ENCODE results near the gene CADM1.
A peak's percentile ranks its signal among the peaks of the same experiment; 100 is the strongest.

The CADM1 gene

DNA sequence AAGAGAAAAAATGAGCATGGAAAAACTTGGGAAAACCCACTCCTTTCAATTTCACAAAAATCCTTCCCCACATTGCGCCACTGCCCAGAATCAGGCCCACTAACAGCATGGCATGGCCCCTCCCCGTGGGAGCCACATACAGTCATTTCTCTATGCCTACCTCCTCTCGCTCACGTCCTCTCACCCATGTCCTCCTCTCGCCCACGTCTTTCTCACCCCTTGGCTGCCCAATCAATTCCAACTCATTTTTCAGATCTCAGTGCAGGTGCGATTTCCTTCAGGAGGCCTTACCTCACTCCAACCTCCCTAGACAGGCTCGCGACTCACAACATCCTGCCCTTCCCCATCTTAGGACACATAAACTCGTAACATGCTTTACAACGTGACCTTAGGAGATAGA is 229.2 kb downstream of the CADM1 start:
- DNase-seq (ENCODE audit: low read depth in 1 of 2, low spot score in 1 of 2), result no peak
- TF ChIP-seq JUND (IDR thresholded peaks at IDR 0.05; ENCODE audit: low read depth), result no peak
- in situ Hi-C loops (cut with HindIII; ENCODE audit: low pct_unique_long_range_greater_than_20kb, low sequenced_read_pairs), result no loop called here

DNA sequence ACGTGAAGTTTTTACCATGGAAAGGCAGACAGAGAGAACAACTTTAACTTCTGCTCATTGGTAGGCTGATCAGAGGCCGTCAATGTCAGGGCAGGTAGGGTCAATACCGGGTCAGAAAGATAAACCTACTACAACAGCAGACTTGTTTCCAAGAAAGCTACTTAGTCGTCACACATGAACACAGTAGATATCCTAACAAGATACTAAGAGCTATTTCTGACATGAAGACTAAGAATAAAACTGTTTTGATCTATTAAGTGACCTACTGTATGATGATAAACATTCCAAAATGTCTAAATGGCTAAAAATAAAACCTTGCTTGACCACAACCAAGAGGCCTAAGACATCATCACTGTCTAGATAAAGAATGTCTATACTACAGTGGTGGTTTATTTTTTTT is 231.3 kb downstream of the CADM1 start:
- no peak for TF ChIP-seq JUND (IDR thresholded peaks at IDR 0.05; ENCODE audit: low read depth)
- in situ Hi-C loops (cut with HindIII; ENCODE audit: low pct_unique_long_range_greater_than_20kb, low sequenced_read_pairs), result no loop called here
- no peak for DNase-seq (ENCODE audit: low read depth in 1 of 2, low spot score in 1 of 2)

DNA sequence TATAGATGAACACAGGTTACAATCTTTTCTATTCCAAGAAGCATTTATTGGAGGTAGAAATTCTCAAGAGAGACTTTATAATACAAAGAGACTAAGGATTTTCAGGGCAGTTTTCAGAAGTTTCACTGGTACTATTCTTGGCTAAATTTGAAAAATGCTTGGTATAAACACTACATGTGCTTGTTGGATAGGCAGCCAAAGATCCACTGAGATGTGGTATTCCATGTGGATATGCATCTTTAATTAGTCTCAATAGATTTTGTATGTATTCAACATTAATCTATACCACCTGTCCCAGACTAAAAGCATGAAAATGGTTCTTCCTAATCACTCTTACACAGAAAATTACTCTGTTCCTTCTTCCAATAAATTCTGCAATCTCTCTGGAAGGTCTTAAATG is 232.6 kb downstream of the CADM1 start:
- DNase-seq (ENCODE audit: low read depth in 1 of 2, low spot score in 1 of 2), result no peak
- no peak for TF ChIP-seq JUND (IDR thresholded peaks at IDR 0.05; ENCODE audit: low read depth)
- in situ Hi-C loops (cut with HindIII; ENCODE audit: low pct_unique_long_range_greater_than_20kb, low sequenced_read_pairs), result no loop called here

DNA sequence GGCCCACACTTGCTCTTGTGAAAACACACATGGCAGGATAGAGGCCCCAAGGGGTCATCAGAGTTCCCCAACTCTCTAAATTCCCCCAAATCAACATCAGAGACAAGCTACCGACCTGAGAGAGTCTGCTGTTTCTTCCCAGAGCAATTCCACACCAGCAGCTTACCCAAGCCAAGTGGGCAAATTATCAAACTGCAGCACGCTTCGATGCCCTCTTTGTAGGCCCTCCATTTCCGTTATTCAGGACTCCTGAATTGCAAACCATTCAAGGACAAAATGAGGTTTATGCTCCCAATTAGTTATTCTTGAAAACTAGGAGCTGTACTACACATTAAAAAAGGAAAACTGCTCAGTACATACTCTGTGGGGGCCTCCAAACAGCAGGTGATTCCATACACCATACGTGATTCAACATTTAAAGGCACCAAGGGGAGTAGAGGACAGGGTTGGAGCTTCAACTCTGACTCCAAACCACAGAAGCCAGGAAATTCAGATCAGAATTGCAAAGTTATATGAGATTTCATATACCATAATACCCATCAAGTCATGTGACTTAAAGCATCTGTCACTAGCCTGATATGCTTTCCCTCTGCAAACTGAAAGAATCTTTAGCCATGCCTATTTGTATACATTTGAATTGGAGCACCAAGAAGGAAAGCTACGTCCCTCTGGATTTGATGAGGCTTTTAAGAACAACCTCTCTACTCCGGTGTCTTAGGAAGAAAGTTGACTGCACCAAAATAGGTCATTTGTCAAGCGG is 234.8 kb downstream of the CADM1 start:
- in situ Hi-C loops (cut with HindIII; ENCODE audit: low pct_unique_long_range_greater_than_20kb, low sequenced_read_pairs), result no loop called here
- TF ChIP-seq JUND (IDR thresholded peaks at IDR 0.05; ENCODE audit: low read depth), result no peak
- DNase-seq (ENCODE audit: low read depth in 1 of 2, low spot score in 1 of 2), result no peak

DNA sequence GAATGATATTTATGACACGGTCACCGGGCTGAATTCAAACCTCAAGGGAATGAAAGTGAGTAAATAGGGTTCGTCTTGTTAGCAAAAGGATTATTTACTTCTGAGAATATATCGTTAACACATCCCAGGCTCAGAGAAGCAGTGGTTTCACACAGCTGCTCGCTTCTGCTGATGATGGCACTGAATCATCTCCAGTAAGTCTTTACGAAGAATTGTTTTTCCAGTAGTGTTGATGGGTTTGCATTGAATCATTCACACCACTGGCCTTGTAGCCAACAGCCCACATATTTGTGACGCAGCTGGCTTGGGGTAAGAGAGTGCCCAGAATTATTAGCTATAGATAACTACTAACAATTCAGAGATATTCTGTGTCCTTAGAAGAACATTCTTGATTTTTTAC is 236.3 kb downstream of the CADM1 start:
- in situ Hi-C loops (cut with HindIII; ENCODE audit: low pct_unique_long_range_greater_than_20kb, low sequenced_read_pairs), result no loop called here
- no peak for TF ChIP-seq JUND (IDR thresholded peaks at IDR 0.05; ENCODE audit: low read depth)
- DNase-seq (ENCODE audit: low read depth in 1 of 2, low spot score in 1 of 2), result no peak

DNA sequence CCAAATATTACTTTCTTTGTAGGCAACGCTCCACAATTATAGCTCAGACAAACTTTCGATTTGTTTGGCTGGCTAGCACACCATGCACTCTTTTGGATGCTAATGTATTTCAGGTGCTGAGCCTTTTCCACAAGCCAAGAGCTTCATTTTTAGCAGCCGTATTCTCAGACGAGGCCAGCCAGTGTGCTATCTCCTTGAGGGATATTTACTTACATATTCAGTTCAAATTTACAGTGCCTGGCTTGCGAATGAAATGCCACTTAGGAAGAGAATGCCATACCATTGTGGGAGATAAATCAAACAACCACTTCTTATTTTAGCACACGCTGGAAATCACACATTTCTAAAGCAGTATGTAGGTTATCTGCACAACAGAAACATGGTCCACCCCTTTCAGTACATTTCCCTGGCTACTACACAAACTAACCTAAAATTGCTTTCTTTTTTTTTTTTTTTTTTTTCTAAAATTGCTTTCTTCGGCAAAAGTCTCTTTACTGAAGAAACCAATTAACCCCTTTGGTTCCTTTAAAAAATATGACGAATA is 236.9 kb downstream of the CADM1 start:
- no peak for TF ChIP-seq JUND (IDR thresholded peaks at IDR 0.05; ENCODE audit: low read depth)
- DNase-seq (ENCODE audit: low read depth in 1 of 2, low spot score in 1 of 2), result peak in 1 of 2 experiments; percentile 54
- in situ Hi-C loops (cut with HindIII; ENCODE audit: low pct_unique_long_range_greater_than_20kb, low sequenced_read_pairs), result no loop called here

DNA sequence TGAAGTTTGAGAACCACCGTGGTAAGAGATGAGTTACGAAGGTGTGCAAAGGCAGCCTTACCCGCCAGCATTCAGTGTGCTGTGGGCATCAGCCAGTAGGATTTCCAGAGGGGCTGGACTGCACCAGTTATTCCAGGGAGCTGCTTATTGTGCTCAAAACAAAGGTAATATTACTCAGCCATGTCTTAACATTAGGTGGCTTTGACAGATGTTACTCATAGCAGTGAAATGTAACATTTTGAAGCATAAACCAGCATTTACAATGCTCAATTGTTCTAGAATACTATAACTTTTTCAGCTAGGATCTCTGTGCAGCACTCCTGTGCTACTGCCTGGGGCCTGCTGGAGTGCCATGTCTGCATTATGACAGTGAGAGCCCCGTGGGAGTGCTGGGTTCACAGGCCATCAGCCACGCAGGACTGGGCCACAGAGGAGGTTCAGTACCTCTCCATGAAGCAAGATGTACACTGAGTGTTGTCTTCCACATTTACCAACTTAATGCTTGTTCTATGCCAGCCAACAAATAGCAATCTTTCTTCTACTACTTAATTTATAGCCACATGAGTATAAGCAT is 238.1 kb downstream of the CADM1 start:
- DNase-seq (ENCODE audit: low read depth in 1 of 2, low spot score in 1 of 2), result no peak
- in situ Hi-C loops (cut with HindIII; ENCODE audit: low pct_unique_long_range_greater_than_20kb, low sequenced_read_pairs), result no loop called here
- no peak for TF ChIP-seq JUND (IDR thresholded peaks at IDR 0.05; ENCODE audit: low read depth)

DNA sequence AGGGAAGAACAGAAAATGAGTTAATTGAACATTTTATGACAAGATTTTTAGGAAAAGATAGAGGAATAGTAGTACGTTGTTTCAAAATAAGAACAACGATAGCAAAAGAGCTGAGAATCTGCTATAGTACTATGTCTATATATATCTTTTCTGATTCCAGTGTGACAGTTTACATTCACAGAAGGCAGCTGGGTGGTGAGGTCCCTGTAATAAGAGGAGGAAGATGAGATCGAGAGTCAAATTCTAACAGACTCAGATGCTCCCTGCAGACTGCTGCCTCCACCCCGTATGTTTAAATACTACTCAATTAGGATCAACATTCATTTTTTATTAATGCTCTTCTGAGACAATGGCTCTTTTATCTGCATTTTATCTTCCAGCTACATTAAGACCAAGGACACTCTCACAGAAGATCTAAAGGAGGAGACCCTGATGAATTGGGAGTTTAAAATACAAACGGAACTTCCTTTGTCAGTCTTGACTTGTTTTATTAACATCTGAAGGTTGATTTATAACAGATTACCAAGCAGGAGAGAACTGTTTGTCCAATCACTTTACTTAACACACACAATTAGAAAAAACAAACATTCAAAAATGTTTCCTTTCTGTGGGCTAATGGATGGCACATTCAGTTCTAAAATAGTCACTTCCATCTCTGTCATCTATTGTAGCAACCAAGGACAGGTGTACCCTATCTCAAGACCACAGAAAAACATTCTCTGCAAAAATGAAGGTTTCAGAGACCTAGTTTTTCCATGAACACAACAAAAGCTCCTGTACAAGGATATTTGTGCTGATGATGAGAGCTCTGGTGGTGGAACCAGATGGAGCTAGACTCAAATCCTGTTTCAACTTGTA is 240.2 kb downstream of the CADM1 start:
- DNase-seq (ENCODE audit: low read depth in 1 of 2, low spot score in 1 of 2), result no peak
- no peak for TF ChIP-seq JUND (IDR thresholded peaks at IDR 0.05; ENCODE audit: low read depth)
- in situ Hi-C loops (cut with HindIII; ENCODE audit: low pct_unique_long_range_greater_than_20kb, low sequenced_read_pairs), result no loop called here

DNA sequence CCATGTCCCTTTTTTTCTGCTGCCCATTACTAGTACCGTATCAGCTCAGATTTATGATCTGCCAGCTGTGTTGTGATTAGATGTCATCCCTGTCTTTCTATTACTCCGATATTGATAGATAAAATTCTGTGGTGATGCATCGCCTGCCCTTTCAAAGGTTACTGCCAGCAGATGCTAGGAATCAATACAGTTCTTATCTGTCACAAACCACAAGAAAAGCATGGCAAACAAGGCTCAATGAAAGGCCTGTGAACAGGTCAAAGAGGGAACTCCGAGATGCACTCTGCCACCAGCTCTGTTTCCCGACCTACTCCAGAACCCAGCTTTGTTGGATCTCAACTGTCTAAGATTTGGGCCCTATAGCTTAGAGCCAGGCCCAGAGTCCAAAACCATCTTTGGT is 246.0 kb downstream of the CADM1 start:
- in situ Hi-C loops (cut with HindIII; ENCODE audit: low pct_unique_long_range_greater_than_20kb, low sequenced_read_pairs), result no loop called here
- no peak for TF ChIP-seq JUND (IDR thresholded peaks at IDR 0.05; ENCODE audit: low read depth)
- DNase-seq (ENCODE audit: low read depth in 1 of 2, low spot score in 1 of 2), result no peak

DNA sequence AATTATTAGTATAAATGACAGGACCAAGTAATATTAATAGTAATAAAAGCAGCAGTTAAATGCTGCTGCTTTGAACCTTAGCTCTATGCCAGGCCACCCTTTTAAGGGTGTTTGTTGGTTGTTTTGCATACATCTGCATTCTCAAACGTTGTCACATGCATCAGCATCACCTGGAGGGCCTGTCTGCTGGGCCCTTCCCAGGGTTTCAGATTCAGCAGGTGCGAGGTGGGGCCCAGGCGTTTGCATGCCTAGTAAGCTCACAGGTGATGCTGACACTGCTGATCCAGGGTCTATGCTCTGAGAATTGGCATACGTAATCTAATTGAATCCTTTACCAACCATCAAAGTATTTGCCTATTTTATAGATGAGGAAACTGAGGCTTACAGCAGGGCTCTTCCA is 246.5 kb downstream of the CADM1 start:
- in situ Hi-C loops (cut with HindIII; ENCODE audit: low pct_unique_long_range_greater_than_20kb, low sequenced_read_pairs), result no loop called here
- TF ChIP-seq JUND (IDR thresholded peaks at IDR 0.05; ENCODE audit: low read depth), result no peak
- no peak for DNase-seq (ENCODE audit: low read depth in 1 of 2, low spot score in 1 of 2)

DNA sequence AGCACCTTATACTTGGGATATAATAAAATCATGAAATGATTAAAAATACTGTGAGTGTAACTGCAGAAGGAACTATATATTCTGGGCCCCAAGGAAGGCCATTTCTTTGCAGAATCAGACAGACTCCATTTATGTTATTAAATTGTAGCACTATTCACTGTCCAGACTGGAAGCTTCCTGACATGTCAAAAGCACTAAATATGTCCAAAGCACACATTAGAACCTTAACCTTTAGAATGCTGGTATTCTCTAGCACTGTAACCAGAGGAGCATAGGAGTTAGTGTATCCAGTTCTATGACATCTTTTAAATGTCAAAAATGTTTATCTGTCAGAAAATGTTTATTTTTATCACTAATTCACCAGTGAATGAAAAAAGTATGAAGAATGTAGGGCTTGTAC is 246.9 kb downstream of the CADM1 start:
- in situ Hi-C loops (cut with HindIII; ENCODE audit: low pct_unique_long_range_greater_than_20kb, low sequenced_read_pairs), result no loop called here
- TF ChIP-seq JUND (IDR thresholded peaks at IDR 0.05; ENCODE audit: low read depth), result no peak
- DNase-seq (ENCODE audit: low read depth in 1 of 2, low spot score in 1 of 2), result no peak

DNA sequence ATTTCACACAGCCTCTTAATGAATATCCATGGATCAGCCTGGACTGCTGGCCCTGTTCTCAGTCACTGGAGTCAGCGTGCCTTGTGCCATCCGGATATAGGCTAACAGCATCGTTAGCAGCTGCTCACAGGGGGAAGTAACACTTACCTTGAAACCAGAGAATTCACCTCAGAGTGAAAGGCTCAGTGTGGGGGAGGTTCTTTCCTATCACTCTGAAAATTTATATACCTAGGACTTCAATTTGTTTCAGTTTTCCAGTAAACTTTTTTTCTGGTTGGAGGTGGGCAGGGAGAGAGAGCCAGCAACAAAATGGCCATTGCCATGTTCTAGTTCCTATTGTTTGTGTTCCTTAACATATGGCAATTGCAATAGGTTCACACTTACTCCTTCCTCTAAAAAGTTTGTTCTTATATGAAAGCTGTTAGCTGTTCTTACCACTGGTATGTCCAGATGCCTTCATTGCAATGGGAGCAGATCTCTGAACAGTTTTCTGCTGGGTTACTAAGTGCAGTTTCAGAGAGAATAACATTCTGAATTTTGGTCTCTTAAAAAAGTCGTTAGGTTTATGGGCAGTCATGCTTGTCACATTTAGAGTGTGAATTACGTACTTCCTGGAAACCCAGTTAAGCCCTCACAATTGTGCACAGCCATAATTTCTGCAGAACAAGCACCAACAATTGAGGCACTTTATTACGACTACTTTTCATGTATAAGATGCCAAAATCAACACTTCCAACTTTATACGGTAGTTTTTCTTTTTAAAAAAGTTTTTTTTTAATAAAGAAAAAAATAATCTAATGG is 247.6 kb downstream of the CADM1 start:
- in situ Hi-C loops (cut with HindIII; ENCODE audit: low pct_unique_long_range_greater_than_20kb, low sequenced_read_pairs), result no loop called here
- no peak for DNase-seq (ENCODE audit: low read depth in 1 of 2, low spot score in 1 of 2)

More for the DNA sequence above, 247.6 kb downstream of the CADM1 start:
- TF ChIP-seq JUND (IDR thresholded peaks at IDR 0.05; ENCODE audit: low read depth), result no peak
